CD4-positive, alpha-beta T cell treated with Interleukin-6 for 4 hours (primary cell): ENCODE data around the gene MKRN2OS.

Experiments
- DNase-seq: peaks from one replicate; pipeline ENCODE4 v3.0.0-alpha.2; 2020; ENCODE audit warnings: mixed read lengths

The MKRN2OS gene

GRCh38 chr3:12545473-12545791 lies at the start of gene MKRN2OS:
Gene MKRN2OS (minus strand): TSS chr3:12545499. CDS start chr3:12545464, 35 bp downstream.
- DNase-seq = no peak

- DNase-seq = no peak
These were observed 48.2 kb upstream of the MKRN2OS start for GRCh38 chr3:12593473-12593872.

GRCh38 chr3:12591997-12592715 lies 46.9 kb upstream of the MKRN2OS start:
- no peak for DNase-seq

- no peak for DNase-seq
These were observed 46.2 kb upstream of the MKRN2OS start for GRCh38 chr3:12591456-12591855.

GRCh38 chr3:12590096-12590495 lies 44.8 kb upstream of the MKRN2OS start:
- DNase-seq = no peak

- DNase-seq = no peak
These were observed 43.0 kb upstream of the MKRN2OS start for GRCh38 chr3:12588039-12589009.

GRCh38 chr3:12586403-12586802 lies 41.1 kb upstream of the MKRN2OS start:
- DNase-seq = no peak

GRCh38 chr3:12585970-12586369 lies 40.7 kb upstream of the MKRN2OS start:
- DNase-seq = no peak

- no peak for DNase-seq
These were observed 39.9 kb upstream of the MKRN2OS start for GRCh38 chr3:12585181-12585580.

- DNase-seq = no peak
These were observed 38.8 kb upstream of the MKRN2OS start for GRCh38 chr3:12584083-12584482.

GRCh38 chr3:12583280-12583679 lies 38.0 kb upstream of the MKRN2OS start:
- DNase-seq = no peak

GRCh38 chr3:12582730-12583129 lies 37.4 kb upstream of the MKRN2OS start:
- no peak for DNase-seq

- DNase-seq = no peak
These were observed 34.6 kb upstream of the MKRN2OS start for GRCh38 chr3:12579905-12580304.

GRCh38 chr3:12579456-12579855 lies 34.2 kb upstream of the MKRN2OS start:
- no peak for DNase-seq

- no peak for DNase-seq
These were observed 33.4 kb upstream of the MKRN2OS start for GRCh38 chr3:12578742-12579141.

- DNase-seq = no peak
These were observed 32.1 kb upstream of the MKRN2OS start for GRCh38 chr3:12577379-12577778.

- DNase-seq = no peak
These were observed 29.4 kb upstream of the MKRN2OS start for GRCh38 chr3:12574661-12575060.

GRCh38 chr3:12574131-12574530 lies 28.8 kb upstream of the MKRN2OS start:
- DNase-seq = no peak

GRCh38 chr3:12571986-12572385 lies 26.7 kb upstream of the MKRN2OS start:
- DNase-seq = no peak

GRCh38 chr3:12569836-12570235 lies 24.5 kb upstream of the MKRN2OS start:
- no peak for DNase-seq

GRCh38 chr3:12568747-12569146 lies 23.4 kb upstream of the MKRN2OS start:
- DNase-seq = no peak

- no peak for DNase-seq
These were observed 21.7 kb upstream of the MKRN2OS start for GRCh38 chr3:12566976-12567375.

GRCh38 chr3:12562451-12562850 lies 17.2 kb upstream of the MKRN2OS start:
- no peak for DNase-seq

GRCh38 chr3:12561397-12561796 lies 16.1 kb upstream of the MKRN2OS start:
- DNase-seq = no peak
